ENCODE results near the gene RAD50.

DNA sequence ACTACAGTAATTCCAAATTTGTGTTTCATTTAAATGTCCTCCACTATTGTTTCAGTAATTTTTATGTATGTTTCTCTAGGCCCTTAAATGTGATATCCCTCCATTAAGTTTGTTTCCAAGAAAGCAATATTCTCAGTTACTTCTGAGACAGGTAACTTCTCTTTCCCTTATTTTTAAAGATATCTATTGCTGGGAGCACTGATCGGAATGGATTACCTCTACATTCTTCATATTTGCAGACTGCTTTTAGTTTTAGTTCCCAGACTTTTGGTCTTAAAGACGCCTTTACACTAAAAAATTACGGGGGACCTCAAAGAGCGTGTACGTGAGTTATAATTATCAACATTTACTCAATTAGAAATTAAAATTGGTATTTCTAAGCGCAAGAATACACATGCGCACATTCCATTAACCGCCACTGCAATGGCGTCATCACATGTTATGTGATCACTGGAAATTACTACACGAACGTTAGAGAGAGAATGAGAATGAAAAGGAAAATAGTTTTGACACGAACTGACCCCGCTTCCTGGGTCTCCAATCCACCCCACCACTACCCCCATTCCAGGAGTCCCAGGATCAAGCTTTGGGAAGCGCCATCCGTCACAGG, 519 bp upstream of the RAD50 start:
- TF ChIP-seq POLR2A (IDR thresholded peaks at IDR 0.05; ENCODE audit: low read depth): no peak
- TF ChIP-seq, protein P1, sequence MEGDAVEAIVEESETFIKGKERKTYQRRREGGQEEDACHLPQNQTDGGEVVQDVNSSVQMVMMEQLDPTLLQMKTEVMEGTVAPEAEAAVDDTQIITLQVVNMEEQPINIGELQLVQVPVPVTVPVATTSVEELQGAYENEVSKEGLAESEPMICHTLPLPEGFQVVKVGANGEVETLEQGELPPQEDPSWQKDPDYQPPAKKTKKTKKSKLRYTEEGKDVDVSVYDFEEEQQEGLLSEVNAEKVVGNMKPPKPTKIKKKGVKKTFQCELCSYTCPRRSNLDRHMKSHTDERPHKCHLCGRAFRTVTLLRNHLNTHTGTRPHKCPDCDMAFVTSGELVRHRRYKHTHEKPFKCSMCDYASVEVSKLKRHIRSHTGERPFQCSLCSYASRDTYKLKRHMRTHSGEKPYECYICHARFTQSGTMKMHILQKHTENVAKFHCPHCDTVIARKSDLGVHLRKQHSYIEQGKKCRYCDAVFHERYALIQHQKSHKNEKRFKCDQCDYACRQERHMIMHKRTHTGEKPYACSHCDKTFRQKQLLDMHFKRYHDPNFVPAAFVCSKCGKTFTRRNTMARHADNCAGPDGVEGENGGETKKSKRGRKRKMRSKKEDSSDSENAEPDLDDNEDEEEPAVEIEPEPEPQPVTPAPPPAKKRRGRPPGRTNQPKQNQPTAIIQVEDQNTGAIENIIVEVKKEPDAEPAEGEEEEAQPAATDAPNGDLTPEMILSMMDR (IDR thresholded peaks at IDR 0.05): no peak

Measured in esophagus muscularis mucosa (tissue), 3 donors.